Measurements from ENCODE around the gene NDUFA1. TPM values are rescaled to one million over a fixed set of nuclear protein-coding genes. Genes with fewer than 3 reads are reported as not detected.

Gene NDUFA1
- total and polyA plus RNA-seq, 2 of the 13 experiments (the other 11 are each of a cell fraction or from before 2014, with no cell fraction given), result 150 to 167 TPM

DNA sequence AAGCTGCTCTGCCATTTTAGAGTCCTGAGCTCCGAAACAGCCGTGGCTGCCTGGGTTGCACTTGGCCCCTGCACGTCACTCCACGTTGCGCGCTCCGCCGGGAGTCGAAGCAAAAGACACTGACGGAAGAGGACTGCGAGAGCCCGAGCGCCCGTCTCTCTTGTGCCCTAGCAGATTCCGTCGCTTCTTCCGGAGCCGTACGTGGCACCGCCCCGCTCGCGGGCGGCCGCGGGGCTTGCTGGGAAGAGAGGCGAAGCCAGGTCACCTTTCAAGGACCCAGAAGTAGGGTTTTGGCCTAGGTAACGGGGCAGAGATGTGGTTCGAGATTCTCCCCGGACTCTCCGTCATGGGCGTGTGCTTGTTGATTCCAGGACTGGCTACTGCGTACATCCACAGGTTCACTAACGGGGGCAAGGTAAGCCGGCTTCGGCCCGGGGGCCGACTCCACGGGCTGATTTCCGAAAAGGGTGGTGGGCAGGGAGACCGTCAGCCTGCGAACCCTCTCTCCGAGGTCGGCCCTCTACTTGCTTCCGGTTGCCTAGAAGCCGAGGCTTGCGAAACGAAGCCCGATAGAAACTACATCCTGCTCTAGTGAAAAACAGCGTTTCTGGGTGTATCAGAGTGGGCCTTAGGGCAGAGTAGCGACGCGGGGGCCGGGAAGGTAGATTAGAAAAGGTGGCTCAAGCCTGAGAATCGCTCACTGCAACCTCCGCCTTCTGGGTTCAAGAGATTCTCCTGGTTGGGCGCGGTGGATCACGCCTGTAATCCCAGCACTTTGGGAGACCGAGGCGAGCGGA lies at the start of gene NDUFA1, which contains the start of gene RNF113A (continued):
- TF ChIP-seq AHDC1 (CRISPR knock-in tag; IDR thresholded peaks at IDR 0.05; ENCODE audit: borderline replicate concordance) (no peak), ZNF317 (CRISPR knock-in tag; IDR thresholded peaks at IDR 0.05) (0 out of 2 replicates have a peak, but pooled peaks have one; percentile 11), MLXIP (CRISPR knock-in tag; IDR thresholded peaks at IDR 0.05; ENCODE audit: borderline replicate concordance) (peak; percentile 38; the same call in 1 of the 2 replicates), ZMAT3 (CRISPR knock-in tag; conservative IDR thresholded peaks at IDR 0.05) (no peak), ZNF432 (CRISPR knock-in tag; IDR thresholded peaks at IDR 0.05; ENCODE audit: borderline replicate concordance) (no peak), ZNF234 (CRISPR knock-in tag; conservative IDR thresholded peaks at IDR 0.05) (no peak), ZNF746 (CRISPR knock-in tag; IDR thresholded peaks at IDR 0.05) (no peak), SIX1 (CRISPR knock-in tag; IDR thresholded peaks at IDR 0.05; ENCODE audit: borderline replicate concordance) (no peak), ZSCAN29 (CRISPR knock-in tag; conservative IDR thresholded peaks at IDR 0.05) (no peak), NFRKB (IDR thresholded peaks at IDR 0.05) (no peak), FOXA1 (IDR thresholded peaks at IDR 0.05) (no peak), FOXA1 (CRISPR knock-in tag; IDR thresholded peaks at IDR 0.05) (no peak), MEF2D (CRISPR knock-in tag; IDR thresholded peaks at IDR 0.05) (peak; percentile 43; the same call in 1 of the 2 replicates), IRF2 (CRISPR knock-in tag; IDR thresholded peaks at IDR 0.05) (peak; percentile 63), ZNF777 (CRISPR knock-in tag; IDR thresholded peaks at IDR 0.05) (no peak; the same call in 1 of the 2 replicates), GATA4 (IDR thresholded peaks at IDR 0.05; ENCODE audit: borderline replicate concordance, low read depth) (no peak), HMGXB4 (CRISPR knock-in tag; IDR thresholded peaks at IDR 0.05; ENCODE audit: borderline replicate concordance in 1 of 2, low read depth in 1 of 2) (peak; percentile 17 to 81; a peak in 2 of 4 replicates), NFATC3 (CRISPR knock-in tag; IDR thresholded peaks at IDR 0.05) (no peak), ZNF839 (CRISPR knock-in tag; IDR thresholded peaks at IDR 0.05; ENCODE audit: borderline replicate concordance) (no peak), PAWR (CRISPR knock-in tag; IDR thresholded peaks at IDR 0.05; ENCODE audit: borderline replicate concordance) (no peak)

All from HepG2 (cell line).